Measurements from ENCODE around the gene UQCRC2.

The UQCRC2 gene

GRCh38 chr16:21980032-21980431, 26.9 kb downstream of the UQCRC2 start:
- H3K9me3 ChIP-seq (ENCODE audit: control insufficient read depth in 2 of 2, low read length in 2 of 2), result no peaks in the 10 kb centered on the region
- no peaks in the 10 kb centered on the region for H3K27me3 ChIP-seq (ENCODE audit: control insufficient read depth in 1 of 2, insufficient read depth in 2 of 2, low read length in 2 of 2)
- no peak overlapping the region for H3K27ac ChIP-seq (ENCODE audit: low read length)
- no peak overlapping the region for H3K4me3 ChIP-seq (ENCODE audit: low read length in 2 of 2)
- no peak overlapping the region for H3K9ac ChIP-seq (ENCODE audit: low read length in 2 of 2)
- no peaks in the 10 kb centered on the region for H3K4me1 ChIP-seq (ENCODE audit: control insufficient read depth, insufficient read depth, low read length)
- peaks cover 75 to 77% of the 10 kb centered on the region in 2 donors for H3K36me3 ChIP-seq (ENCODE audit: control insufficient read depth in 2 of 2, insufficient read depth in 2 of 2, low read length in 2 of 2)

GRCh38 chr16:21982108-21982507, 28.9 kb downstream of the UQCRC2 start:
- no peaks in the 10 kb centered on the region for H3K27me3 ChIP-seq (ENCODE audit: control insufficient read depth in 1 of 2, insufficient read depth in 2 of 2, low read length in 2 of 2)
- peaks cover 56 to 58% of the 10 kb centered on the region in 2 donors for H3K36me3 ChIP-seq (ENCODE audit: control insufficient read depth in 2 of 2, insufficient read depth in 2 of 2, low read length in 2 of 2)
- no peak overlapping the region for H3K27ac ChIP-seq (ENCODE audit: low read length)
- no peaks in the 10 kb centered on the region for H3K9me3 ChIP-seq (ENCODE audit: control insufficient read depth in 2 of 2, low read length in 2 of 2)
- H3K4me3 ChIP-seq (ENCODE audit: low read length in 2 of 2), result no peak overlapping the region
- H3K9ac ChIP-seq (ENCODE audit: low read length in 2 of 2), result no peak overlapping the region
- H3K4me1 ChIP-seq (ENCODE audit: control insufficient read depth, insufficient read depth, low read length), result no peaks in the 10 kb centered on the region

- H3K9me3 ChIP-seq (ENCODE audit: control insufficient read depth in 2 of 2, low read length in 2 of 2), result no peaks in the 10 kb centered on the region
- peaks cover 42 to 45% of the 10 kb centered on the region in 2 donors for H3K36me3 ChIP-seq (ENCODE audit: control insufficient read depth in 2 of 2, insufficient read depth in 2 of 2, low read length in 2 of 2)
- H3K4me1 ChIP-seq (ENCODE audit: control insufficient read depth, insufficient read depth, low read length), result no peaks in the 10 kb centered on the region
- no peak overlapping the region for H3K4me3 ChIP-seq (ENCODE audit: low read length in 2 of 2)
- no peaks in the 10 kb centered on the region for H3K27me3 ChIP-seq (ENCODE audit: control insufficient read depth in 1 of 2, insufficient read depth in 2 of 2, low read length in 2 of 2)
- H3K27ac ChIP-seq (ENCODE audit: low read length), result no peak overlapping the region
- H3K9ac ChIP-seq (ENCODE audit: low read length in 2 of 2), result no peak overlapping the region
Observed at GRCh38 chr16:21984062-21984461, 30.9 kb downstream of the UQCRC2 start.

- H3K4me3 ChIP-seq (ENCODE audit: low read length in 2 of 2), result no peak overlapping the region
- H3K9ac ChIP-seq (ENCODE audit: low read length in 2 of 2), result no peak overlapping the region
- no peaks in the 10 kb centered on the region for H3K27me3 ChIP-seq (ENCODE audit: control insufficient read depth in 1 of 2, insufficient read depth in 2 of 2, low read length in 2 of 2)
- peaks cover 28 to 30% of the 10 kb centered on the region in 2 donors for H3K36me3 ChIP-seq (ENCODE audit: control insufficient read depth in 2 of 2, insufficient read depth in 2 of 2, low read length in 2 of 2)
- H3K27ac ChIP-seq (ENCODE audit: low read length), result no peak overlapping the region
- no peaks in the 10 kb centered on the region for H3K9me3 ChIP-seq (ENCODE audit: control insufficient read depth in 2 of 2, low read length in 2 of 2)
- H3K4me1 ChIP-seq (ENCODE audit: control insufficient read depth, insufficient read depth, low read length), result peaks cover 3% of the 10 kb centered on the region
Observed at GRCh38 chr16:21985524-21985923, 32.4 kb downstream of the UQCRC2 start.

GRCh38 chr16:21986692-21987246, 33.6 kb downstream of the UQCRC2 start:
- Histone ChIP-seq H3K9ac (ENCODE audit: low read length in 2 of 2) (no peak overlapping the region), H3K9me3 (ENCODE audit: control insufficient read depth in 2 of 2, low read length in 2 of 2) (no peaks in the 10 kb centered on the region), H3K36me3 (ENCODE audit: control insufficient read depth in 2 of 2, insufficient read depth in 2 of 2, low read length in 2 of 2) (peaks cover 19% of the 10 kb centered on the region in 2 donors), H3K4me3 (ENCODE audit: low read length in 2 of 2) (no peak overlapping the region), H3K27ac (ENCODE audit: low read length) (no peak overlapping the region), H3K4me1 (ENCODE audit: control insufficient read depth, insufficient read depth, low read length) (peaks cover 3% of the 10 kb centered on the region), H3K27me3 (ENCODE audit: control insufficient read depth in 1 of 2, insufficient read depth in 2 of 2, low read length in 2 of 2) (no peaks in the 10 kb centered on the region)

- H3K9me3 ChIP-seq (ENCODE audit: control insufficient read depth in 2 of 2, low read length in 2 of 2), result no peaks in the 10 kb centered on the region
- H3K27ac ChIP-seq (ENCODE audit: low read length), result no peak overlapping the region
- peaks cover 3% of the 10 kb centered on the region for H3K4me1 ChIP-seq (ENCODE audit: control insufficient read depth, insufficient read depth, low read length)
- H3K36me3 ChIP-seq (ENCODE audit: control insufficient read depth in 2 of 2, insufficient read depth in 2 of 2, low read length in 2 of 2), result peaks cover 13% of the 10 kb centered on the region in 2 donors
- no peak overlapping the region for H3K4me3 ChIP-seq (ENCODE audit: low read length in 2 of 2)
- no peak overlapping the region for H3K9ac ChIP-seq (ENCODE audit: low read length in 2 of 2)
- H3K27me3 ChIP-seq (ENCODE audit: control insufficient read depth in 1 of 2, insufficient read depth in 2 of 2, low read length in 2 of 2), result no peaks in the 10 kb centered on the region
Observed at GRCh38 chr16:21987498-21987897, 34.3 kb downstream of the UQCRC2 start.

GRCh38 chr16:21989133-21989532, 36.0 kb downstream of the UQCRC2 start:
- peaks cover 2 to 8% of the 10 kb centered on the region in 2 donors for H3K36me3 ChIP-seq (ENCODE audit: control insufficient read depth in 2 of 2, insufficient read depth in 2 of 2, low read length in 2 of 2)
- H3K4me1 ChIP-seq (ENCODE audit: control insufficient read depth, insufficient read depth, low read length), result peaks cover 3% of the 10 kb centered on the region
- H3K4me3 ChIP-seq (ENCODE audit: low read length in 2 of 2), result no peak overlapping the region
- H3K27ac ChIP-seq (ENCODE audit: low read length), result no peak overlapping the region
- no peaks in the 10 kb centered on the region for H3K9me3 ChIP-seq (ENCODE audit: control insufficient read depth in 2 of 2, low read length in 2 of 2)
- H3K9ac ChIP-seq (ENCODE audit: low read length in 2 of 2), result no peak overlapping the region
- H3K27me3 ChIP-seq (ENCODE audit: control insufficient read depth in 1 of 2, insufficient read depth in 2 of 2, low read length in 2 of 2), result no peaks in the 10 kb centered on the region

GRCh38 chr16:21989751-21990150, 36.6 kb downstream of the UQCRC2 start:
- H3K4me1 ChIP-seq (ENCODE audit: control insufficient read depth, insufficient read depth, low read length), result peaks cover 3% of the 10 kb centered on the region
- no peaks in the 10 kb centered on the region for H3K9me3 ChIP-seq (ENCODE audit: control insufficient read depth in 2 of 2, low read length in 2 of 2)
- H3K9ac ChIP-seq (ENCODE audit: low read length in 2 of 2), result no peak overlapping the region

GRCh38 chr16:21990381-21990944, 37.3 kb downstream of the UQCRC2 start:
- H3K27ac ChIP-seq (ENCODE audit: low read length), result no peak overlapping the region
- no peak overlapping the region for H3K4me3 ChIP-seq (ENCODE audit: low read length in 2 of 2)
- H3K9ac ChIP-seq (ENCODE audit: low read length in 2 of 2), result no peak overlapping the region

More at GRCh38 chr16:21989751-21990150, 36.6 kb downstream of the UQCRC2 start:
- Histone ChIP-seq H3K4me3 (ENCODE audit: low read length in 2 of 2) (no peak overlapping the region), H3K36me3 (ENCODE audit: control insufficient read depth in 2 of 2, insufficient read depth in 2 of 2, low read length in 2 of 2) (peaks cover 0 to 2% of the 10 kb centered on the region in 2 donors), H3K27ac (ENCODE audit: low read length) (no peak overlapping the region), H3K27me3 (ENCODE audit: control insufficient read depth in 1 of 2, insufficient read depth in 2 of 2, low read length in 2 of 2) (no peaks in the 10 kb centered on the region)

GRCh38 chr16:21991621-21992020, 38.5 kb downstream of the UQCRC2 start:
- Histone ChIP-seq H3K9ac (ENCODE audit: low read length in 2 of 2) (no peak overlapping the region), H3K27me3 (ENCODE audit: control insufficient read depth in 1 of 2, insufficient read depth in 2 of 2, low read length in 2 of 2) (no peaks in the 10 kb centered on the region), H3K27ac (ENCODE audit: low read length) (no peak overlapping the region), H3K4me1 (ENCODE audit: control insufficient read depth, insufficient read depth, low read length) (peaks cover 3% of the 10 kb centered on the region), H3K36me3 (ENCODE audit: control insufficient read depth in 2 of 2, insufficient read depth in 2 of 2, low read length in 2 of 2) (no peaks in the 10 kb centered on the region), H3K9me3 (ENCODE audit: control insufficient read depth in 2 of 2, low read length in 2 of 2) (no peaks in the 10 kb centered on the region), H3K4me3 (ENCODE audit: low read length in 2 of 2) (no peak overlapping the region)

More at GRCh38 chr16:21990381-21990944, 37.3 kb downstream of the UQCRC2 start:
- no peaks in the 10 kb centered on the region for H3K36me3 ChIP-seq (ENCODE audit: control insufficient read depth in 2 of 2, insufficient read depth in 2 of 2, low read length in 2 of 2)
- no peaks in the 10 kb centered on the region for H3K27me3 ChIP-seq (ENCODE audit: control insufficient read depth in 1 of 2, insufficient read depth in 2 of 2, low read length in 2 of 2)
- no peaks in the 10 kb centered on the region for H3K9me3 ChIP-seq (ENCODE audit: control insufficient read depth in 2 of 2, low read length in 2 of 2)
- H3K4me1 ChIP-seq (ENCODE audit: control insufficient read depth, insufficient read depth, low read length), result peaks cover 3% of the 10 kb centered on the region

- H3K27me3 ChIP-seq (ENCODE audit: control insufficient read depth in 1 of 2, insufficient read depth in 2 of 2, low read length in 2 of 2), result no peaks in the 10 kb centered on the region
- no peaks in the 10 kb centered on the region for H3K9me3 ChIP-seq (ENCODE audit: control insufficient read depth in 2 of 2, low read length in 2 of 2)
- no peak overlapping the region for H3K4me3 ChIP-seq (ENCODE audit: low read length in 2 of 2)
- no peaks in the 10 kb centered on the region for H3K36me3 ChIP-seq (ENCODE audit: control insufficient read depth in 2 of 2, insufficient read depth in 2 of 2, low read length in 2 of 2)
- no peak overlapping the region for H3K27ac ChIP-seq (ENCODE audit: low read length)
- H3K4me1 ChIP-seq (ENCODE audit: control insufficient read depth, insufficient read depth, low read length), result no peaks in the 10 kb centered on the region
- no peak overlapping the region for H3K9ac ChIP-seq (ENCODE audit: low read length in 2 of 2)
Observed at GRCh38 chr16:21994856-21995465, 41.8 kb downstream of the UQCRC2 start.
